Amniotic epithelial cell (primary cell): ENCODE measurements around the gene PRMT7.

Source experiments
- DNase-seq: peaks from one replicate; pipeline ENCODE4 v3.0.0-alpha.2; 2010; ENCODE audit warnings: low read depth

The PRMT7 gene

GRCh38 chr16:68310774-68311511 lies at the start of gene PRMT7, which contains the start of gene SLC7A6OS:
Gene PRMT7, plus strand, starts transcription at chr16:68311019. Its CDS starts 4,961 bp downstream, at chr16:68315980.
Gene SLC7A6OS, minus strand, starts transcription at chr16:68310946. Its CDS starts 20 bp downstream, at chr16:68310926.
- peak; percentile 84 for DNase-seq

- no peak for DNase-seq
Measured at GRCh38 chr16:68263559-68264127, 47.2 kb upstream of the PRMT7 start.

- DNase-seq, result peak; percentile 72
Measured at GRCh38 chr16:68264128-68265077, 46.4 kb upstream of the PRMT7 start, which contains the start of gene SLC7A6. Gene SLC7A6, plus strand, starts transcription at chr16:68264526. Its CDS starts 10,201 bp downstream, at chr16:68274727.

GRCh38 chr16:68265078-68265920 lies 45.5 kb upstream of the PRMT7 start:
- DNase-seq, result peak; percentile 79

GRCh38 chr16:68267612-68268405 lies 43.0 kb upstream of the PRMT7 start:
- DNase-seq, result no peak

GRCh38 chr16:68269793-68270192 lies 41.0 kb upstream of the PRMT7 start:
- DNase-seq, result no peak

- DNase-seq, result no peak
Measured at GRCh38 chr16:68270353-68270752, 40.5 kb upstream of the PRMT7 start.

GRCh38 chr16:68272507-68273209 lies 38.2 kb upstream of the PRMT7 start:
- no peak for DNase-seq

GRCh38 chr16:68273459-68273858 lies 37.4 kb upstream of the PRMT7 start:
- no peak for DNase-seq

- DNase-seq, result no peak
Measured at GRCh38 chr16:68273896-68274295, 36.9 kb upstream of the PRMT7 start.

- DNase-seq, result no peak
Measured at GRCh38 chr16:68274441-68274840, 36.4 kb upstream of the PRMT7 start.

- DNase-seq, result no peak
Measured at GRCh38 chr16:68275611-68276191, 35.1 kb upstream of the PRMT7 start.

GRCh38 chr16:68276223-68276622 lies 34.6 kb upstream of the PRMT7 start:
- no peak for DNase-seq

- DNase-seq, result no peak
Measured at GRCh38 chr16:68279726-68280558, 30.9 kb upstream of the PRMT7 start.

- no peak for DNase-seq
Measured at GRCh38 chr16:68281368-68282063, 29.3 kb upstream of the PRMT7 start.

- no peak for DNase-seq
Measured at GRCh38 chr16:68282064-68282452, 28.8 kb upstream of the PRMT7 start.

GRCh38 chr16:68283346-68283745 lies 27.5 kb upstream of the PRMT7 start:
- no peak for DNase-seq
